ENCODE measurements around the gene PADI3. TPM values are rescaled to one million over a fixed set of nuclear protein-coding genes. Genes with fewer than 3 reads are reported as not detected.

PADI3 gene
- total and polyA plus RNA-seq, 3 donors from 2014 or later = 0.63 to 1.2 (median 0.80) TPM

- WGBS, 2 donors = 83 to 92% methylated on average over 5 to 6 of the region's 6 CpGs
- Histone ChIP-seq H3K4me1 (no peaks in the 10 kb centered on the region), H3K36me3 (ENCODE audit: low read depth, missing control alignments) (no peaks in the 10 kb centered on the region), H3K27me3 (no peaks in the 10 kb centered on the region), H3K9me3 (no peaks in the 10 kb centered on the region), H3K4me3 (no peak overlapping the region), H3K27ac (no peak overlapping the region)
- TF ChIP-seq CTCF (IDR thresholded peaks at IDR 0.05) (no peak), POLR2A (IDR thresholded peaks at IDR 0.05) (no peak)
- intact Hi-C loops (cut with DNase I; ENCODE audit: low total_unique reads) = no loop called here
- DNase-seq = no peak
Measured at GRCh38 chr1:17225140-17225539, 23.8 kb upstream of the PADI3 start.

GRCh38 chr1:17227358-17227915 is 21.5 kb upstream of the PADI3 start:
- Histone ChIP-seq H3K27ac (no peak overlapping the region), H3K4me1 (no peaks in the 10 kb centered on the region), H3K9me3 (no peaks in the 10 kb centered on the region), H3K4me3 (no peak overlapping the region), H3K36me3 (ENCODE audit: low read depth, missing control alignments) (no peaks in the 10 kb centered on the region), H3K27me3 (no peaks in the 10 kb centered on the region)
- intact Hi-C loops (cut with DNase I; ENCODE audit: low total_unique reads) = no loop called here
- no peak for TF ChIP-seq CTCF (IDR thresholded peaks at IDR 0.05)
- peak; percentile 20 for DNase-seq
- WGBS, 2 donors = 43 to 50% methylated on average over 7 of the region's 7 CpGs

DNA sequence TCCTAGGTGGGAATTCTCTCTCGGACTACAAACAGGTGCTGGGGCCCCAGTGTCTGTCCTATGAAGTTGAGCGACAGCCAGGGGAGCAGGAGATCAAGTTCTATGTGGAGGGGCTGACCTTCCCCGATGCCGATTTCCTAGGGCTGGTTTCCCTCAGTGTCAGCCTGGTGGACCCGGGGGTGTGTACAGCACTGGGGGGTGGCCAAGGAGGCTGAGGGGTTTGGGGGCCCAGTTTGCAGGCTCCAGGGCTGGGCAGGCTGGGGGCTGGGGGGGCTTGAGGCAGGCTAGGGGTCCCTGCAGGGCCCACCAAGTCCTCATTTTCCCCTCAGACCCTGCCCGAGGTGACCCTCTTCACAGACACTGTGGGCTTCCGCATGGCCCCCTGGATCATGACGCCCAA is 20.3 kb upstream of the PADI3 start:
- no peak for DNase-seq
- TF ChIP-seq POLR2A (IDR thresholded peaks at IDR 0.05) = no peak
- Histone ChIP-seq H3K36me3 (ENCODE audit: low read depth, missing control alignments) (no peaks in the 10 kb centered on the region), H3K4me1 (no peaks in the 10 kb centered on the region), H3K9me3 (no peaks in the 10 kb centered on the region), H3K4me3 (no peak overlapping the region), H3K27me3 (no peaks in the 10 kb centered on the region), H3K27ac (no peak overlapping the region)
- WGBS, 2 donors = 77 to 100% methylated on average over 1 to 8 of the region's 8 CpGs
- intact Hi-C loops (cut with DNase I; ENCODE audit: low total_unique reads) = no loop called here

- no peaks in the 10 kb centered on the region for H3K9me3 ChIP-seq
- WGBS, 2 donors = 77 to 84% methylated on average over 4 to 6 of the region's 6 CpGs
- DNase-seq = no peak
- no peaks in the 10 kb centered on the region for H3K4me1 ChIP-seq
- no peak overlapping the region for H3K4me3 ChIP-seq
- H3K27me3 ChIP-seq = no peaks in the 10 kb centered on the region
- no peak for TF ChIP-seq CTCF (IDR thresholded peaks at IDR 0.05)
- H3K27ac ChIP-seq = no peak overlapping the region
- H3K36me3 ChIP-seq (ENCODE audit: low read depth, missing control alignments) = no peaks in the 10 kb centered on the region
- intact Hi-C loops (cut with DNase I; ENCODE audit: low total_unique reads) = no loop called here
Measured at GRCh38 chr1:17229379-17229778, 19.5 kb upstream of the PADI3 start.

DNA sequence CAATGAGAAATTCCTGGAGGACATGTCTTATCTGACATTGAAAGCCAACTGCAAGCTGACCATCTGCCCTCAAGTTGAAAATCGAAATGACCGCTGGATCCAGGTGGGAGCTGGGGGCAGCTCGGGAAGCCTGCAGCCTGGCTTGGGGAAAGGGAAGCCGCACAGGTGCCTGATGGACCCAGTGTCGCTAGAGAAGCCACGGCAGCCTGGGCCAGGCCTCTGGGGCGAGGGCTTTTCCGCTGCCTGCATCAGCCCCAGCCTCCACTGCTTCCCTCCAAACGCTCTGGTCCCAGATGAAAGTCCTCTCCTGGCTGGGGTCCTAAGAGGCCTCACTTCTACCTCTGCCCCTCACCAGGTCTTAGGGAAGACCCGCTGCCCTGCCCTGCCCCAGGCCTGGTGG is 18.8 kb upstream of the PADI3 start:
- no peaks in the 10 kb centered on the region for H3K27me3 ChIP-seq
- H3K4me1 ChIP-seq = no peaks in the 10 kb centered on the region
- no peak overlapping the region for H3K27ac ChIP-seq
- WGBS, 2 donors = 88 to 92% methylated on average over 8 to 10 of the region's 10 CpGs
- TF ChIP-seq CTCF (IDR thresholded peaks at IDR 0.05) (no peak), POLR2A (IDR thresholded peaks at IDR 0.05) (no peak)
- no peaks in the 10 kb centered on the region for H3K36me3 ChIP-seq (ENCODE audit: low read depth, missing control alignments)
- no peak for DNase-seq
- no peaks in the 10 kb centered on the region for H3K9me3 ChIP-seq
- H3K4me3 ChIP-seq = no peak overlapping the region
- intact Hi-C loops (cut with DNase I; ENCODE audit: low total_unique reads) = no loop called here
